HepG2 (cell line): Measurements from ENCODE around the gene SPSB2. TPM values are rescaled to one million over a fixed set of nuclear protein-coding genes. Genes with fewer than 3 reads are reported as not detected.

ENCODE experiments used
- ATAC-seq: fragments of 200-7000 bp; cut with Tn5 transposase; 3 replicates; pipeline ENCODE4 v1.9.1; 2020; ENCODE audit warnings: mild to moderate bottlenecking, moderate library complexity
- BruUV-seq: library from RNA; stranded (reverse); fragments of 400-500 nt; replicated peaks from 2 replicates; lab custom pipeline; 2021; lab: Mats Ljungman, UMichigan
- CTCF ChIA-PET: fragments of 300-600 bp; formaldehyde crosslinking; extraction: SDS; loops from one replicate; lab custom pipeline; 2021; ENCODE audit warnings: low total read pairs, inconsistent platforms, low intra/inter-chr PET ratio; lab: Yijun Ruan, JAX
- POLR2A ChIA-PET: fragments of 350-600 bp; sonication (Branson Sonifier 250); formaldehyde crosslinking; loops from one replicate; lab custom pipeline; 2020; ENCODE audit warnings: antibody characterized with exemption, inconsistent platforms; lab: Yijun Ruan, JAX
- DNase-seq: peaks from one replicate; pipeline ENCODE4 v3.0.0-alpha.2; 2015; ENCODE audit warnings: low spot score
- FAIRE-seq: peaks from 3 replicates; lab custom pipeline; 2011; peaks lifted over from hg19 to GRCh38; lab: Jason Lieb, UNC
- H2AFZ ChIP-seq: one replicate; pipeline ENCODE4 v1.6.1; 2011; ENCODE audit warnings: low read length, inconsistent platforms
- H3K27ac ChIP-seq: fragments of 300-600 bp; 3 replicates; pipeline ENCODE4 v1.8.0; 2011; ENCODE audit warnings: mixed run types, mild to moderate bottlenecking, mixed read lengths, low read length, inconsistent platforms; ENCODE audit not compliant: insufficient read depth; ENCODE audit errors: extremely low read length
- H3K27me3 ChIP-seq, 2 experiments: fragments of 200-600 bp in 1 of 2; 2 replicates in 1 of 2; 3 replicates in 1 of 2; pipeline versions ENCODE4 v1.6.0 to v1.8.0; 2011; ENCODE audit warnings: low read length in 2 of 2, mild to moderate bottlenecking in 2 of 2, moderate library complexity in 2 of 2, inconsistent platforms in 1 of 2; ENCODE audit not compliant: insufficient read depth in 2 of 2, control insufficient read depth in 1 of 2
- H3K36me3 ChIP-seq, 2 experiments: fragments of 200-600 bp in 1 of 2; replicated peaks in 1 of 2; 2 replicates in 1 of 2; 3 replicates in 1 of 2; pipeline versions ENCODE4 v1.5.1 to v1.8.0; 2011; ENCODE audit warnings: low read length in 2 of 2, inconsistent platforms in 1 of 2; ENCODE audit not compliant: insufficient read depth in 2 of 2, control insufficient read depth in 1 of 2
- H3K4me1 ChIP-seq: 2 replicates; pipeline ENCODE4 v1.5.1; 2012; ENCODE audit warnings: low read length, inconsistent platforms; ENCODE audit not compliant: insufficient read depth
- H3K4me2 ChIP-seq: 2 replicates; pipeline ENCODE4 v1.6.0; 2011; ENCODE audit warnings: low read depth, low read length, inconsistent platforms
- H3K4me3 ChIP-seq, 3 experiments: fragments of 200-600 bp in 1 of 3; sonication (generic), shearing (Covaris generic) in 1 of 3; replicated peaks in 1 of 3; 2 replicates each; pipeline ENCODE4 v1.5.1; 2011 to 2016; ENCODE audit warnings: low read length in 3 of 3, inconsistent platforms in 2 of 3, low read depth in 2 of 3, mild to moderate bottlenecking in 2 of 3, control low read depth in 1 of 3, mixed read lengths in 1 of 3; ENCODE audit not compliant: insufficient read depth in 1 of 3
- H3K79me2 ChIP-seq: one replicate; pipeline ENCODE4 v1.6.1; 2011; ENCODE audit warnings: low read length, inconsistent platforms; ENCODE audit not compliant: insufficient read depth
- H3K9ac ChIP-seq: 2 replicates; pipeline ENCODE4 v1.6.0; 2011; ENCODE audit warnings: mild to moderate bottlenecking, low read depth, low read length, inconsistent platforms; ENCODE audit not compliant: insufficient read depth
- H3K9me3 ChIP-seq: 2 replicates; pipeline ENCODE4 v1.5.1; 2012; ENCODE audit warnings: mild to moderate bottlenecking, low read length
- H4K20me1 ChIP-seq: 2 replicates; pipeline ENCODE4 v1.6.0; 2011; ENCODE audit warnings: inconsistent platforms, mild to moderate bottlenecking, low read length, moderate library complexity; ENCODE audit not compliant: insufficient read depth
- EHMT2 ChIP-seq: fragments of 200-600 bp; sonication (generic); IDR thresholded peaks from 2 replicates; pipeline ENCODE4 v1.7.0; 2017; ENCODE audit warnings: antibody characterized with exemption, low read depth, low read length, borderline replicate concordance
- FOXM1 ChIP-seq: sonication (generic); formaldehyde crosslinking; IDR thresholded peaks from 2 replicates; pipeline ENCODE4 v1.5.0; 2020; ENCODE audit warnings: missing genetic modification reagents
- PATZ1 ChIP-seq: sonication (generic); formaldehyde crosslinking; IDR thresholded peaks from 2 replicates; pipeline ENCODE4 v1.4.0; 2020; ENCODE audit warnings: missing genetic modification reagents
- XBP1 ChIP-seq: sonication (generic); formaldehyde crosslinking; IDR thresholded peaks from 2 replicates; pipeline ENCODE4 v1.5.0; 2020; ENCODE audit warnings: missing genetic modification reagents
- ZBTB43 ChIP-seq: sonication (generic); formaldehyde crosslinking; conservative IDR thresholded peaks from 2 replicates; pipeline ENCODE4 v1.4.0; 2020; ENCODE audit warnings: missing genetic modification reagents
- ZNF589 ChIP-seq: sonication (generic); formaldehyde crosslinking; conservative IDR thresholded peaks from 2 replicates; pipeline ENCODE4 v1.8.0; 2022; ENCODE audit warnings: mild to moderate bottlenecking, moderate library complexity, missing genetic modification reagents
- ZNF598 ChIP-seq: sonication (generic); formaldehyde crosslinking; IDR thresholded peaks from 2 replicates; pipeline ENCODE4 v1.5.1; 2020; ENCODE audit warnings: mild to moderate bottlenecking, missing genetic modification reagents, borderline replicate concordance
- ZNF710 ChIP-seq: sonication (generic); formaldehyde crosslinking; IDR thresholded peaks from 2 replicates; pipeline ENCODE4 v1.5.0; 2020; ENCODE audit warnings: mild to moderate bottlenecking, missing genetic modification reagents, borderline replicate concordance
- WGBS: methylation state at CpG from one replicate; pipeline ENCODE4 v1.1.6; 2017; ENCODE audit warnings: low lambda C conversion rate; 5-methylcytosine and 5-hydroxymethylcytosine counted together
- in situ Hi-C: cut with HindIII; loops from 2 replicates; pipeline ENCODE4 v1.10.0; 2017; ENCODE audit warnings: low pct_unique_long_range_greater_than_20kb; ENCODE audit not compliant: extremely low pct_ligation_motif_present
- intact Hi-C: fragments of 100-400 bp; cut with micrococcal nuclease; formaldehyde crosslinking; loops from one replicate; pipeline ENCODE4 v1.10.0; 2022; ENCODE audit not compliant: unreplicated experiment
- polyA plus RNA-seq, 8 experiments: library from polyadenylated mRNA; depleted of rRNA in 3 of 8; stranded (reverse) in 7 of 8; unstranded in 1 of 8; fragments of >200 nt; fragmentation: Illumina TruSeq in 4 of 8; extraction: Trizol in 4 of 8; gene quantifications; 2 replicates each; pipeline versions ENCODE4 v1.2.1 to v1.2.3, GENCODE V29; 2011 to 2016; ENCODE audit warnings: low read depth in 4 of 8, missing spikeins in 1 of 8, mixed read lengths in 1 of 8; ENCODE audit not compliant: insufficient read depth in 1 of 8
- total RNA-seq, 5 experiments: library from RNA; depleted of rRNA; stranded (reverse); fragments of >200 nt; fragmentation: Illumina TruSeq; extraction: Trizol; gene quantifications; 2 replicates each; pipeline ENCODE4 v1.2.3, GENCODE V29; 2016; ENCODE audit warnings: low read depth in 1 of 5
- TF ChIP-seq, protein P1 (sequence below): sonication (generic); formaldehyde crosslinking; IDR thresholded peaks from 2 replicates; pipeline ENCODE4 v1.5.1; 2020; ENCODE audit warnings: mild to moderate bottlenecking, missing genetic modification reagents, borderline replicate concordance

The SPSB2 gene
- total and polyA plus RNA-seq, 2 of the 13 experiments (the other 11 are each of a cell fraction or from before 2014, with no cell fraction given) = 2.0 to 6.2 TPM

- TF ChIP-seq, protein P1, sequence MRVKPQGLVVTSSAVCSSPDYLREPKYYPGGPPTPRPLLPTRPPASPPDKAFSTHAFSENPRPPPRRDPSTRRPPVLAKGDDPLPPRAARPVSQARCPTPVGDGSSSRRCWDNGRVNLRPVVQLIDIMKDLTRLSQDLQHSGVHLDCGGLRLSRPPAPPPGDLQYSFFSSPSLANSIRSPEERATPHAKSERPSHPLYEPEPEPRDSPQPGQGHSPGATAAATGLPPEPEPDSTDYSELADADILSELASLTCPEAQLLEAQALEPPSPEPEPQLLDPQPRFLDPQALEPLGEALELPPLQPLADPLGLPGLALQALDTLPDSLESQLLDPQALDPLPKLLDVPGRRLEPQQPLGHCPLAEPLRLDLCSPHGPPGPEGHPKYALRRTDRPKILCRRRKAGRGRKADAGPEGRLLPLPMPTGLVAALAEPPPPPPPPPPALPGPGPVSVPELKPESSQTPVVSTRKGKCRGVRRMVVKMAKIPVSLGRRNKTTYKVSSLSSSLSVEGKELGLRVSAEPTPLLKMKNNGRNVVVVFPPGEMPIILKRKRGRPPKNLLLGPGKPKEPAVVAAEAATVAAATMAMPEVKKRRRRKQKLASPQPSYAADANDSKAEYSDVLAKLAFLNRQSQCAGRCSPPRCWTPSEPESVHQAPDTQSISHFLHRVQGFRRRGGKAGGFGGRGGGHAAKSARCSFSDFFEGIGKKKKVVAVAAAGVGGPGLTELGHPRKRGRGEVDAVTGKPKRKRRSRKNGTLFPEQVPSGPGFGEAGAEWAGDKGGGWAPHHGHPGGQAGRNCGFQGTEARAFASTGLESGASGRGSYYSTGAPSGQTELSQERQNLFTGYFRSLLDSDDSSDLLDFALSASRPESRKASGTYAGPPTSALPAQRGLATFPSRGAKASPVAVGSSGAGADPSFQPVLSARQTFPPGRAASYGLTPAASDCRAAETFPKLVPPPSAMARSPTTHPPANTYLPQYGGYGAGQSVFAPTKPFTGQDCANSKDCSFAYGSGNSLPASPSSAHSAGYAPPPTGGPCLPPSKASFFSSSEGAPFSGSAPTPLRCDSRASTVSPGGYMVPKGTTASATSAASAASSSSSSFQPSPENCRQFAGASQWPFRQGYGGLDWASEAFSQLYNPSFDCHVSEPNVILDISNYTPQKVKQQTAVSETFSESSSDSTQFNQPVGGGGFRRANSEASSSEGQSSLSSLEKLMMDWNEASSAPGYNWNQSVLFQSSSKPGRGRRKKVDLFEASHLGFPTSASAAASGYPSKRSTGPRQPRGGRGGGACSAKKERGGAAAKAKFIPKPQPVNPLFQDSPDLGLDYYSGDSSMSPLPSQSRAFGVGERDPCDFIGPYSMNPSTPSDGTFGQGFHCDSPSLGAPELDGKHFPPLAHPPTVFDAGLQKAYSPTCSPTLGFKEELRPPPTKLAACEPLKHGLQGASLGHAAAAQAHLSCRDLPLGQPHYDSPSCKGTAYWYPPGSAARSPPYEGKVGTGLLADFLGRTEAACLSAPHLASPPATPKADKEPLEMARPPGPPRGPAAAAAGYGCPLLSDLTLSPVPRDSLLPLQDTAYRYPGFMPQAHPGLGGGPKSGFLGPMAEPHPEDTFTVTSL (CRISPR knock-in tag) = no peak
- TF ChIP-seq EHMT2 (no peak), FOXM1 (CRISPR knock-in tag) (0 out of 2 replicates have a peak, but pooled peaks have one; percentile 72)
These were observed 5.5 kb downstream of the SPSB2 start, which contains the start of gene TPI1 (continued) for GRCh38 chr12:6867413-6868210.

DNA sequence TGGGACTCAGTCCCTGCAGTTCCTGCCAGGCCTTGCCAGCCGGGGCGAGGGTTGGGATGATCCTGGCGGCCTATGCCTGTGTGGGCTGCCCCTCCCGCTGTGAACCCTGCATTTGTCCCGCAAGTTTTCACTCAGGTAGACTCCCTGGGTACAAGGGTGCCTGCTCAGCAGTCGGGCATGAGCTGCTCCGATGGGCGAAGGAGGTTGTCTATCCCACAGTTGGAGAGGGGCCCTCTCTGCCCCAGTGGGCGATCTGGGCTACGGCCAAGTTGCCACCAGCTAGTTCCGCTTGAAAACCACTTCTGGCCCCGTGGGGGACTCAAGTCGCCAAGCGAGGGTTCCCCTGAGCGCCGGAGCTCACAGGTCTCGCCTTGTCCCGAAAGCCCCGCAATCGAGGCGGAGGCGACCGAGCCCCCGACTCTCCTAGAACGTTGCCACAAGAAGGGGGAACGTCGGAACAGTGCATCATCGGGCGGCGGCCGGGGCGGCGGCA lies 6.1 kb downstream of the SPSB2 start:
- BruUV-seq = no TSS peak
- no CpG with 5 or more reads among the region's 33 CpGs for WGBS
- Histone ChIP-seq H3K9ac (peak overlapping the region; percentile 69), H3K27me3 (no peaks in the 10 kb centered on the region; a peak in 1 of 5 replicates), H2AFZ (no peak overlapping the region), H3K4me1 (peaks cover 43% of the 10 kb centered on the region), H4K20me1 (peaks cover 41% of the 10 kb centered on the region), H3K9me3 (no peaks in the 10 kb centered on the region), H3K79me2 (peaks cover 29% of the 10 kb centered on the region), H3K27ac (no peak overlapping the region), H3K36me3 (peaks cover 18 to 39% of the 10 kb centered on the region in 2 experiments), H3K4me2 (peak overlapping the region; percentile 98), H3K4me3 (peak overlapping the region; percentile 59 to 92 (median 88); a peak in 5 of 6 replicates)
- DNase-seq (no peak), ATAC-seq (peak; percentile 10), FAIRE-seq (no peak)
- in situ Hi-C loops = no loop called here
- CTCF ChIA-PET = no interaction called here
- intact Hi-C loops = no loop called here
- POLR2A ChIA-PET = interaction anchor here (0.9 to 6.0 kb wide), 12 partner anchors 10 to 178 kb away, joined by 3 to 132 read pairs (median 6); partner anchors contain the start of genes C12orf57, CDCA3, MLF2 and RNU7-1
- TF ChIP-seq ZNF710 (no peak), PATZ1 (CRISPR knock-in tag) (no peak), ZNF589 (CRISPR knock-in tag) (no peak), XBP1 (CRISPR knock-in tag) (no peak), ZNF598 (CRISPR knock-in tag) (no peak), ZBTB43 (CRISPR knock-in tag) (no peak)
